ENCODE data around the gene LCN1. TPM values are rescaled to one million over a fixed set of nuclear protein-coding genes. Genes with fewer than 3 reads are reported as not detected.

The LCN1 gene
- total and polyA plus RNA-seq, 2 of the 4 experiments (the other 2 are of a cell fraction) = not detected

GRCh38 chr9:135572233-135572632 is 51.0 kb downstream of the LCN1 start:
- DNase-seq (no peak), ATAC-seq (ENCODE audit: low read depth) (no peak)
- in situ Hi-C loops (cut with MboI; ENCODE audit: low sequenced_read_pairs) (no loop called here), dilution Hi-C loops (cut with HindIII; ENCODE audit: low sequenced_read_pairs, unreplicated experiment) (no loop called here), intact Hi-C loops (cut with micrococcal nuclease) (no loop called here)
- CTCF ChIA-PET = no interaction called here
- H2BK15ac ChIP-seq (ENCODE audit: low read depth, low read length) = no peak overlapping the region
- no peak overlapping the region for H3K9ac ChIP-seq (ENCODE audit: low read depth, low read length)
- no peaks in the 10 kb centered on the region for H3K4me1 ChIP-seq (ENCODE audit: control insufficient read depth, insufficient read depth, low read length)
- H3K36me3 ChIP-seq (ENCODE audit: control insufficient read depth, insufficient read depth, low read length) = no peaks in the 10 kb centered on the region
- no peak overlapping the region for H3K14ac ChIP-seq (replicated peaks; ENCODE audit: low read depth, low read length)
- H3K23ac ChIP-seq (ENCODE audit: low read depth, low read length) = no peak overlapping the region
- no peaks in the 10 kb centered on the region for H3K27me3 ChIP-seq (ENCODE audit: control insufficient read depth, insufficient read depth, low read length)
- H3K79me1 ChIP-seq (ENCODE audit: low read depth in 1 of 2, low read length in 2 of 2) = no peaks in the 10 kb centered on the region
- H3K4ac ChIP-seq (ENCODE audit: low read depth, low read length) = no peak overlapping the region
- H2AK9ac ChIP-seq (replicated peaks; ENCODE audit: low read depth, low read length, poor library complexity) = no peak overlapping the region
- H2AK5ac ChIP-seq (ENCODE audit: low read depth, low read length) = no peak overlapping the region
- no peak overlapping the region for H3K18ac ChIP-seq (ENCODE audit: low read depth, low read length)
- H2BK20ac ChIP-seq (ENCODE audit: low read depth, low read length) = no peak overlapping the region
- H4K5ac ChIP-seq (ENCODE audit: low read depth, low read length) = no peak overlapping the region
- no peak overlapping the region for H2AFZ ChIP-seq (replicated peaks; ENCODE audit: low read length, poor library complexity)
- H4K91ac ChIP-seq (ENCODE audit: insufficient read depth, low read depth, low read length) = no peak overlapping the region
- H2BK120ac ChIP-seq (ENCODE audit: low read depth, low read length) = no peak overlapping the region
- BruUV-seq (replicated peaks) = no TSS peak
- POLR2A ChIA-PET (ENCODE audit: unreplicated experiment) = no interaction called here
- H4K20me1 ChIP-seq (ENCODE audit: insufficient read depth, low read length) = no peaks in the 10 kb centered on the region
- no peak overlapping the region for H3K56ac ChIP-seq (ENCODE audit: extremely low read depth, insufficient read depth, low read length)
- peaks cover 7% of the 10 kb centered on the region; the same call in 1 of the 2 replicates for H3K9me3 ChIP-seq (ENCODE audit: control insufficient read depth, insufficient read depth, low read length)
- H4K8ac ChIP-seq (ENCODE audit: low read depth in 2 of 2, low read length in 2 of 2) = no peak overlapping the region
- TF ChIP-seq MAFK (IDR thresholded peaks at IDR 0.05; ENCODE audit: low read depth, low read length) = no peak
- no peak for TF ChIP-seq ELK1 (IDR thresholded peaks at IDR 0.05; ENCODE audit: borderline replicate concordance, low read depth, low read length)
- TF ChIP-seq FOS (IDR thresholded peaks at IDR 0.05; ENCODE audit: low read depth, low read length) = no peak
- TF ChIP-seq MAZ (IDR thresholded peaks at IDR 0.05; ENCODE audit: borderline replicate concordance, low read depth, low read length) = no peak
- no peak for TF ChIP-seq CHD1 (IDR thresholded peaks at IDR 0.05; ENCODE audit: low read depth, low read length)
- TF ChIP-seq RFX5 (IDR thresholded peaks at IDR 0.05; ENCODE audit: low read depth, low read length) = no peak
- TF ChIP-seq RAD21 (IDR thresholded peaks at IDR 0.05; ENCODE audit: low read length) = no peak
- 14% methylated on average over 1 of the region's 2 CpGs; no CpG with 5 or more reads in 1 of the 2 experiments for WGBS, 2 experiments (ENCODE audit: extremely low coverage in 2 of 2, insufficient read length in 1 of 2)
- no peaks in the 10 kb centered on the region for H3K9me1 ChIP-seq (ENCODE audit: insufficient read depth, low read length)
- H3K4me2 ChIP-seq (ENCODE audit: low read depth, low read length) = no peak overlapping the region
- peak overlapping the region; percentile 50 for H2BK5ac ChIP-seq (ENCODE audit: low read depth, low read length, poor library complexity, severe bottlenecking)
- no peak overlapping the region for H3K27ac ChIP-seq (ENCODE audit: insufficient read depth, low read length)
- no peak overlapping the region for H3K4me3 ChIP-seq (ENCODE audit: insufficient read depth, low read depth, low read length)

Measured in IMR-90 (cell line).